Measurements from ENCODE around the gene EIF2B1.
"Not testable (repeated sequence)": the region's sequence is repeated elsewhere in the genome, so short reads cannot be mapped to it uniquely, and the experiment has no call there.

DNA sequence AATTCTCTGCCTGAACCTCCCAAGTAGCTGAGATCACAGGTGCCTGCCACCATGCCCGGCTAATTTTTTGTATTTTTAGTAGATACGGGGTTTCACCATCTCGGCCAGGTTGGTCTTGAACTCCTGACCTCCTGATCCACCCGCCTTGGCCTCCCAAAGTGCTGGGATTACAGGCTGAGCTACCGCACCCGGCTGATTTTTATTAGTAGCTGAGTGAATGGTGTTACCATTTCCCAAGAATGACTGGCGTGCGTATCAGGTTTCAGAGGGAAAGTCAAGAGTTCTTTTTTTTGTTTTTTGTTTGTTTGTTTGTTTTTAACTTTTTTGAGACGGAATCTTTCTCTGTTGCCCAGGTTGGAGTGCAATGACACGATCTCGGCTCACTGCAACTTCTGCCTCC lies 30.0 kb downstream of the EIF2B1 start:
- TF ChIP-seq, protein P1, sequence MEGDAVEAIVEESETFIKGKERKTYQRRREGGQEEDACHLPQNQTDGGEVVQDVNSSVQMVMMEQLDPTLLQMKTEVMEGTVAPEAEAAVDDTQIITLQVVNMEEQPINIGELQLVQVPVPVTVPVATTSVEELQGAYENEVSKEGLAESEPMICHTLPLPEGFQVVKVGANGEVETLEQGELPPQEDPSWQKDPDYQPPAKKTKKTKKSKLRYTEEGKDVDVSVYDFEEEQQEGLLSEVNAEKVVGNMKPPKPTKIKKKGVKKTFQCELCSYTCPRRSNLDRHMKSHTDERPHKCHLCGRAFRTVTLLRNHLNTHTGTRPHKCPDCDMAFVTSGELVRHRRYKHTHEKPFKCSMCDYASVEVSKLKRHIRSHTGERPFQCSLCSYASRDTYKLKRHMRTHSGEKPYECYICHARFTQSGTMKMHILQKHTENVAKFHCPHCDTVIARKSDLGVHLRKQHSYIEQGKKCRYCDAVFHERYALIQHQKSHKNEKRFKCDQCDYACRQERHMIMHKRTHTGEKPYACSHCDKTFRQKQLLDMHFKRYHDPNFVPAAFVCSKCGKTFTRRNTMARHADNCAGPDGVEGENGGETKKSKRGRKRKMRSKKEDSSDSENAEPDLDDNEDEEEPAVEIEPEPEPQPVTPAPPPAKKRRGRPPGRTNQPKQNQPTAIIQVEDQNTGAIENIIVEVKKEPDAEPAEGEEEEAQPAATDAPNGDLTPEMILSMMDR (IDR thresholded peaks at IDR 0.05), result not testable (repeated sequence)
- not testable (repeated sequence) for TF ChIP-seq POLR2A (IDR thresholded peaks at IDR 0.05)
